GM19043 (cell line): ENCODE data around the gene PPP1R9A.

Experiments used
- ATAC-seq: cut with Tn5 transposase; IDR thresholded peaks from one replicate; pipeline ENCODE4 v1.9.1; 2021; ENCODE audit warnings: low read depth; ENCODE audit not compliant: unreplicated experiment

The PPP1R9A gene

DNA sequence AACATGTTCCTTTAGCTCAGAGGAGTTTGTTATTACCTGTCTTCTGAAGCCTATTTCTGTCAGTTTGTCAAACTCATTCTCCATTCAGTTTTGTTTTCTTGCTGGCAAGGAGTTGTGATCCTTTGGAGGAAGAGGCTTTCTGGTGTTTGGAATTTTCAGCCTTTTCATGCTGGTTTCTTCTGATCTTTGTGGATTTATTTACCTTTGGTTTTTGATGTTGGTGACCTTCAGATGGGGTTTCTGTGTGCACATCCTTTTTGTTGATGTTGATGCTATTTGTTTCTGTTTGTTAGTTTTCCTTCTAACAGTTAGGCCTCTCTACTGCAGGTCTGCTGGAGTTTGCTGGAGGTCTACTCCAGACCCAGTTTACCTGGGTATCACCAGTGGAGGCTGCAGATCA is 118.6 kb downstream of the PPP1R9A start:
- no peak for ATAC-seq

GRCh38 chr7:95026421-95027072 is 119.2 kb downstream of the PPP1R9A start:
- ATAC-seq = no peak

DNA sequence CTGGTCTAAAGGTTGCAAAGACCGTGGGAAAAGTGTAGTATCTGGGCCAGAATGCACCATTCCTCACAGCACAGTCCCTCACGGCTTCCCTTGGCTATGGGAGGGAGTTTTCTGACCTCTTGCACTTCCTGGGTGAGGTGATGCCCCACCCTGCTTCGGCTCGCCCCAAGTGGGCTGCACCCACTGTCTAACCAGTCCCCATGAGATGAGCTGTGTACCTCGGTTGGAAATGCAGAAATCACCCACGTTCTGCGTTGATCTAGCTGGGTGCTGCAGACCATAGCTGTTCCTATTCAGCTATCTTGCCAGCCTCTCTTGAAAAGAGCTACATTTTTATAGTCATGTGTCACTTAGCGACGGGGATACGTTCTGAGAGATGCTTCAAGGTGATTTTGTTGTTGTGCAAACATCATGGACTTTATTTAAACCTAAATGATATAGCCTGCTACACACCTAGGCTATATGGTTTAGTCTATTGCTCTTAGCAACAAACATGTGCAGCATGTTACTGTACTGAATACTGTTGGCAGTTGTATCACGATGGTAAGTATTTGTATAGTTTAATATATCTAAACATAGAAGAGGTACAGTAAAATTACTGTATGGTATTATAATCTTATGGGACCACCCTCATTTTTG is 120.0 kb downstream of the PPP1R9A start:
- ATAC-seq = no peak

DNA sequence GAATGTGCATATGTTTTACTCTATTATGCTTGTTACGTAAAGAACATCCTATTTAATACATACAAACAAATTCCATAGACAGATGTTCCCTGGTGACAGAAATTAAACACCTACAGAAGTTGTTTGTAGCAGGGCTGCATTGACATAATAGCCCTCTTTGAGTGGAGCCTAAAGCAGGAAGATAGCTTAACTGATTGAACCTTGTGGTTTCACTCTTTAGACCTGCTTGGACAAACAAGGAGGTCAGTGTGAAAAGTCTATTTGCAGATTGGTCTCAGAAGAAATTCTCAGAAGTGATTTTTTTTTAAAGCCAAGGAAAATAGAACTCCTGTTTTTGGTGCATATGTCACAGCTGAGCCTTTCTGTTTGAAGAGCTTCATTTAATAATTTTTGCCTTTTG is 121.3 kb downstream of the PPP1R9A start:
- ATAC-seq = no peak

- no peak for ATAC-seq
Observed at GRCh38 chr7:95035295-95035694, 127.9 kb downstream of the PPP1R9A start.

GRCh38 chr7:95041031-95041430 is 133.6 kb downstream of the PPP1R9A start:
- ATAC-seq = no peak

DNA sequence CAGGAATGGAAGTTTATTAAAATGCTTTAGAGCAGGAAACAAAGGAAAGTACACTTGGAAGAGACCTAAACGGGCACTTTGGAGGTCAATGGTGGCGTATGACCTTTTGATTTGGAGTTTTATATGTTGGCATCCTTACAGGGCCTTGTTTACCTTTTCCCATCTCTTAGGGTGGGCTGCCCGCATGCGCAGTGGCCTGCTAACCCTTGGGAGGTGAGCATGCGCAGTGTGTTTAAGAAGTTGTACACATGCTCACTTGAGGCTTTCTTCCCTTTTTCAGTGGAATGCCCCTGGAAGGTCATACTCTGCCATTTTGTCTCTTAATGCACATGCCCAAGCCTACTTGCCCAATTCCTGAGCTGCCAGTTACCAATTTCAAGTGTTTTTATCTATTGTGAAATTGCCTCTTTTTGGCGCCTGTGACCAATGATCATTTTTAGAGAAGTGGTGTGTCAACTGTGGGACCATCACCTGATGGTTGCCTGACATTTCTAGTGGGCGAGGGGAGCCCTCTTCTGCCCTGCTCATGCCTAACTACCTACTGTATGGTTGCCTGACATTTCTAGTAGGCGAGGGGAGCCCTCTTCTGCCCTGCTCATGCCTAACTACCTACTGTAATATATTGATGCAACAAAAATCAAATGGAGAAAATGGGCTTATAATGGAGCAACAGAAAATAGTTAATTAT is 138.0 kb downstream of the PPP1R9A start:
- ATAC-seq = no peak

DNA sequence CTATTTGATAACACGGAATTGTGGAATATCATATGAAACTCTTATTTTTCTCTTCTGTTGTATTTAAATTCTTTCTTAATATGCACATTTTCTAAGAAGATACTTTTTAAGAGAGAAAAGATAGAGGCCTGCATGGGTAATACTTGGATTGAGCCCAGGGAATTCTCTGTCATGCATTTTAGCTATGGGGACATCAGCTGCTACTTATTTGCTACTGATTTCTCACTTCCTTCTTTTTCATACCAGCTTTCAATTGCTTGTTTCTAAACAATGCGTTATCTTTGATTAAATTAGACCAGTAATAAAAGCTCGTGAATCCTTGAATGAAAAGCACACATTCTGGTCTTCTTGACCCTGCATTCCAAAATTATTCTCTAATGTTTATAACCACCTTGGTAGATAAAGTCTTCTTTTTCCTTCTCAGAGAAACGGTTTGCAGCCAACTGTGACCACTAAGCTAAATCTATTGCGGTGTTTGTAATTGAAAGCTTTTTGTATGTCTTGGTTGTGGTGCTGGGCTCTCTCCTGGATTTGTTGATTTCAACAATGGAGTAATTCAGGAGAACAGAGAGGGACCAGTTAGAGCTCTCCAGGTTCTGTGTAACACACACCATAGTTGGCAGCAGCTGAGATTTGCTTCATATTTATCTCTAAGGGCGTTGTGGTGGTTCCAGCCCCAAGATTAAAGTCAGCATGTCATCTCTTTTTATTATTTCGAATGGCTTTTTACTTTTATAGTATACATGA is 139.3 kb downstream of the PPP1R9A start:
- no peak for ATAC-seq

DNA sequence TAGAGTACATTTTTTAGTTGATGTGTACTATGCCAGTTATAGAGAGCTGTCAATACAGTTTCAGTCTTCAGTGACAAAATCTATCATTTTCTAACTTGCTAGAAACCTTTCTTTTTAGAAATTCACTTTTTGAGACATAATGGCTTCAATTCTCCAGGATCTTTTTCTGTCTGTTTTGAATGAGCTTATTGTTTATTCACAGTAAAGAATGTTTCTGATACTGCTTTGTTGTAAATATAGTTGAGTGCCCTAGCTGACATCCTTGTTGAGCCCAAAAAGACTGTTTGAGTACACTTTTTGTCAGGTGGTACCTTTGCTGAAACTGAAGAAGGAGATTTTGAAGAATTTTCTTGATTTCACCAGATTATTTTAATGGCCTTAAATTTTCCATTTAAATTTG is 139.9 kb downstream of the PPP1R9A start:
- ATAC-seq = no peak

- ATAC-seq = no peak
Observed at GRCh38 chr7:95052566-95053094, 145.2 kb downstream of the PPP1R9A start.

- ATAC-seq = no peak
Observed at GRCh38 chr7:95054386-95054785, 147.0 kb downstream of the PPP1R9A start.

DNA sequence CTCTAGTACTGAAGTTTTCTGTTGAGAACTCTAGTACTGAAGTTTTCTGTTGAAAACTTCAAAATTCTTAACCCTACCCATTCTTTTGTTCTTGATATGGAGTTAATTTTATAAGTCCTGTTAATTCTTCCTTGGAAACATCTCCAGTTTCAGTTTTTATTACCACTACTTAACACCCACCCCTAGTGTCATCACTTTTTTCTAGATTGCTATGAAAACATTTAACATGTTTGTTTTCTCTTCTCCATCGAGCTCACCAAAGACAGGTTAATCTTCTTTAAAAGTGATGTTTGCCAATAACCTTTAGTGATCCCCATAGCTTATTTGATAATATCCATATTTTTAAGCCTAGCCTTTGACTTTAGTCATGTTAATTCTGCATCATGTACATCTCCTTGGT is 147.9 kb downstream of the PPP1R9A start:
- ATAC-seq = no peak

DNA sequence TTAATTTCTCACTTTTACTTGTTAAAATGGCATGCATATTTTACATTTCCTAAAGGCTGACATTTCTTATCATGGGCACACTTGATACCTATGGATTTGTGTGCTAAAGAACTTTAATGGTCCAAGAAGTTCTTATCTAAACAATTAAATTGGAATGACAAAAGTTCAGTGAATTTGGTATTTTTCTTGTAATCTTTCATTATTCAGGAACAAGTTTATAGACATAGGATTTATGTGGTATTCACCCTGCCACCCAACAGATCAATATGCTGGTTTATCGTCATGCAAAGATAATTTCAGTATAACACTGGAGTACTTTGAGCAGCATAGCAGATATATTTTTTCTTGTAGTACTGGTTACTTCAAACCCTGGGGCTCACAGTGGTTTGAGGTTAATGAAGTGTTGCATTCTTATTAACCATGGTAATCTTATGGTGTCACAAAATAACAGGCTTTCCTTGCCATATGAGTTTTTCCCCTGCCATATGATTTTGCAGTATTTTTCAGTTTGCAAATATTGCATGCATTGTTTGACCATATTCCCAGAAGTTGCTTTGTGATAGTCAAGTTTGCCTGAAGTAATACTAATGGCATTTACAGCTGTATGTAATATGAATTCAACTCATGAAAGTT is 148.8 kb downstream of the PPP1R9A start:
- no peak for ATAC-seq

DNA sequence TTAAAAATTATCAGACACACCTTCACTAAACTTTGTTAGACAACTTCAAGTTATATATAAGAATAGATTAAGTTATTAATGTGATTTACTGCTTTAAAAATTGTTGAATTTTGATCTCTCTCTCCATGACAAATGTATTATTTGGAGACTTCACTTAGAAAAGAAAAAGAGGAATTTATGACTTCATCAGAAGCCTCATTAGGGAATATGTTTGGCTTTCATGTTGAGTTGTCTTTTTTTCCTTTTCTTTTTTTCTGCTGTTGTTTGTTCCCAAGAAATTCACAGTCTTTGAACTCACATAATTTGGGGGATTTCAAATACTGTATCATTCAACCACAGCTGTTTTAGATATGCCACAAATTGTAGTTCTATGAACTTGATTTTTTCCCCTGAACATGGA is 149.5 kb downstream of the PPP1R9A start:
- ATAC-seq = no peak

GRCh38 chr7:95059842-95060313 is 152.5 kb downstream of the PPP1R9A start:
- no peak for ATAC-seq

DNA sequence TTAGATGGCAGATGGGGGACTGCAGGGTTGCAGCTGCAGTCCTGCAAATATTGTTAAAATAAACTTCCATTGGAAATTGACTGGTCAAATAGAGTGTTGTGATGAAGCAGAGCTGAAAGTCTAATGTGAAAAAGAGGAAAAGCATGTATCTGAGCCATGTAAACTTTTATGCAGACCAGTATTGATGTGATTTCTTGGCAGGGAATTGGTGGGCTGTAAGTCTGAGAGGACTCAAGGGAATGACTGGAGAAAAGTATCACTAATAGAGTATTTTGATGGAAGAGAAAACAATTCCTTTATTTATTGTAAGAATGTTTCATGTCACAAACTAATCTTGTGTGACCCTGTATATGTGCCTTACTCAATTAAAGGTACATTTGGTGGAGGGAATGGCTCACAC is 155.5 kb downstream of the PPP1R9A start:
- no peak for ATAC-seq

- no peak for ATAC-seq
Observed at GRCh38 chr7:95066737-95067530, 159.5 kb downstream of the PPP1R9A start.

- ATAC-seq = no peak
Observed at GRCh38 chr7:95088536-95089215, 181.3 kb downstream of the PPP1R9A start.
